ENCODE measurements around the gene TBC1D22A.

TBC1D22A gene

GRCh38 chr22:46936378-46936903, 174.0 kb downstream of the TBC1D22A start:
- DNase-seq, result no peak

- DNase-seq, result no peak
Measured at GRCh38 chr22:46937185-46937584, 174.7 kb downstream of the TBC1D22A start.

GRCh38 chr22:46937939-46938338, 175.5 kb downstream of the TBC1D22A start:
- no peak for DNase-seq

GRCh38 chr22:46941968-46942798, 179.7 kb downstream of the TBC1D22A start:
- DNase-seq, result peak; percentile 51 to 60 (median 57)

- peak; percentile 71 to 81 (median 75) for DNase-seq
Measured at GRCh38 chr22:46942799-46943785, 180.6 kb downstream of the TBC1D22A start.

GRCh38 chr22:46945481-46945880, 183.0 kb downstream of the TBC1D22A start:
- DNase-seq, result no peak

- DNase-seq, result no peak
Measured at GRCh38 chr22:46946383-46946962, 184.0 kb downstream of the TBC1D22A start.

GRCh38 chr22:46947516-46948257, 185.2 kb downstream of the TBC1D22A start:
- DNase-seq, result no peak

GRCh38 chr22:46948411-46949144, 186.1 kb downstream of the TBC1D22A start:
- DNase-seq, result no peak

GRCh38 chr22:46951350-46951749, 188.9 kb downstream of the TBC1D22A start:
- DNase-seq, result no peak

- DNase-seq, result no peak
Measured at GRCh38 chr22:46951973-46952372, 189.5 kb downstream of the TBC1D22A start.

GRCh38 chr22:46953968-46954765, 191.7 kb downstream of the TBC1D22A start:
- no peak for DNase-seq

- DNase-seq, result no peak
Measured at GRCh38 chr22:46954781-46955180, 192.3 kb downstream of the TBC1D22A start.

GRCh38 chr22:46956498-46957215, 194.2 kb downstream of the TBC1D22A start:
- DNase-seq, result no peak

- no peak for DNase-seq
Measured at GRCh38 chr22:46957521-46957920, 195.1 kb downstream of the TBC1D22A start.

- DNase-seq, result no peak
Measured at GRCh38 chr22:46958191-46958590, 195.7 kb downstream of the TBC1D22A start.

GRCh38 chr22:46958658-46959057, 196.2 kb downstream of the TBC1D22A start:
- DNase-seq, result no peak

GRCh38 chr22:46959369-46959768, 196.9 kb downstream of the TBC1D22A start:
- no peak for DNase-seq

GRCh38 chr22:46961591-46962295, 199.3 kb downstream of the TBC1D22A start:
- no peak for DNase-seq
